HepG2 (cell line): Measurements from ENCODE around the gene NAA38. TPM values are rescaled to one million over a fixed set of nuclear protein-coding genes. Genes with fewer than 3 reads are reported as not detected.

ENCODE experiments used
- ATAC-seq: fragments of 200-7000 bp; cut with Tn5 transposase; 3 replicates; pipeline ENCODE4 v1.9.1; 2020; ENCODE audit warnings: mild to moderate bottlenecking, moderate library complexity
- BruUV-seq: library from RNA; stranded (reverse); fragments of 400-500 nt; replicated peaks from 2 replicates; lab custom pipeline; 2021; lab: Mats Ljungman, UMichigan
- CTCF ChIA-PET: fragments of 300-600 bp; formaldehyde crosslinking; extraction: SDS; loops from one replicate; lab custom pipeline; 2021; ENCODE audit warnings: low total read pairs, inconsistent platforms, low intra/inter-chr PET ratio; lab: Yijun Ruan, JAX
- POLR2A ChIA-PET: fragments of 350-600 bp; sonication (Branson Sonifier 250); formaldehyde crosslinking; loops from one replicate; lab custom pipeline; 2020; ENCODE audit warnings: antibody characterized with exemption, inconsistent platforms; lab: Yijun Ruan, JAX
- DNase-seq: peaks from one replicate; pipeline ENCODE4 v3.0.0-alpha.2; 2015; ENCODE audit warnings: low spot score
- FAIRE-seq: peaks from 3 replicates; lab custom pipeline; 2011; peaks lifted over from hg19 to GRCh38; lab: Jason Lieb, UNC
- H2AFZ ChIP-seq: one replicate; pipeline ENCODE4 v1.6.1; 2011; ENCODE audit warnings: low read length, inconsistent platforms
- H3K27ac ChIP-seq: fragments of 300-600 bp; 3 replicates; pipeline ENCODE4 v1.8.0; 2011; ENCODE audit warnings: mixed run types, mild to moderate bottlenecking, mixed read lengths, low read length, inconsistent platforms; ENCODE audit not compliant: insufficient read depth; ENCODE audit errors: extremely low read length
- H3K27me3 ChIP-seq, 2 experiments: fragments of 200-600 bp in 1 of 2; 2 replicates in 1 of 2; 3 replicates in 1 of 2; pipeline versions ENCODE4 v1.6.0 to v1.8.0; 2011; ENCODE audit warnings: low read length in 2 of 2, mild to moderate bottlenecking in 2 of 2, moderate library complexity in 2 of 2, inconsistent platforms in 1 of 2; ENCODE audit not compliant: insufficient read depth in 2 of 2, control insufficient read depth in 1 of 2
- H3K36me3 ChIP-seq, 2 experiments: fragments of 200-600 bp in 1 of 2; replicated peaks in 1 of 2; 2 replicates in 1 of 2; 3 replicates in 1 of 2; pipeline versions ENCODE4 v1.5.1 to v1.8.0; 2011; ENCODE audit warnings: low read length in 2 of 2, inconsistent platforms in 1 of 2; ENCODE audit not compliant: insufficient read depth in 2 of 2, control insufficient read depth in 1 of 2
- H3K4me1 ChIP-seq: 2 replicates; pipeline ENCODE4 v1.5.1; 2012; ENCODE audit warnings: low read length, inconsistent platforms; ENCODE audit not compliant: insufficient read depth
- H3K4me2 ChIP-seq: 2 replicates; pipeline ENCODE4 v1.6.0; 2011; ENCODE audit warnings: low read depth, low read length, inconsistent platforms
- H3K4me3 ChIP-seq, 3 experiments: fragments of 200-600 bp in 1 of 3; sonication (generic), shearing (Covaris generic) in 1 of 3; replicated peaks in 1 of 3; 2 replicates each; pipeline ENCODE4 v1.5.1; 2011 to 2016; ENCODE audit warnings: low read length in 3 of 3, inconsistent platforms in 2 of 3, low read depth in 2 of 3, mild to moderate bottlenecking in 2 of 3, control low read depth in 1 of 3, mixed read lengths in 1 of 3; ENCODE audit not compliant: insufficient read depth in 1 of 3
- H3K79me2 ChIP-seq: one replicate; pipeline ENCODE4 v1.6.1; 2011; ENCODE audit warnings: low read length, inconsistent platforms; ENCODE audit not compliant: insufficient read depth
- H3K9ac ChIP-seq: 2 replicates; pipeline ENCODE4 v1.6.0; 2011; ENCODE audit warnings: mild to moderate bottlenecking, low read depth, low read length, inconsistent platforms; ENCODE audit not compliant: insufficient read depth
- H3K9me3 ChIP-seq: 2 replicates; pipeline ENCODE4 v1.5.1; 2012; ENCODE audit warnings: mild to moderate bottlenecking, low read length
- H4K20me1 ChIP-seq: 2 replicates; pipeline ENCODE4 v1.6.0; 2011; ENCODE audit warnings: inconsistent platforms, mild to moderate bottlenecking, low read length, moderate library complexity; ENCODE audit not compliant: insufficient read depth
- GLI4 ChIP-seq: sonication (generic); formaldehyde crosslinking; IDR thresholded peaks from 2 replicates; pipeline ENCODE4 v1.5.1; 2020; ENCODE audit warnings: missing genetic modification reagents, mild to moderate bottlenecking, moderate library complexity, borderline replicate concordance
- IKZF5 ChIP-seq: IDR thresholded peaks from 2 replicates; pipeline ENCODE4 v1.6.1; 2018; ENCODE audit warnings: missing genetic modification reagents, mild to moderate bottlenecking, missing compliant biosample characterization
- NFYB ChIP-seq: sonication (generic); formaldehyde crosslinking; IDR thresholded peaks from 2 replicates; pipeline ENCODE4 v1.4.0; 2020; ENCODE audit warnings: missing genetic modification reagents
- RXRA ChIP-seq: sonication (generic); formaldehyde crosslinking; IDR thresholded peaks from 2 replicates; pipeline ENCODE4 v1.5.1; 2020; ENCODE audit warnings: missing genetic modification reagents
- SIX1 ChIP-seq: sonication (generic); formaldehyde crosslinking; IDR thresholded peaks from 2 replicates; pipeline ENCODE4 v1.4.0; 2020; ENCODE audit warnings: missing genetic modification reagents, borderline replicate concordance
- ZNF329 ChIP-seq: sonication (generic); formaldehyde crosslinking; IDR thresholded peaks from 2 replicates; pipeline ENCODE4 v1.9.0; 2021; ENCODE audit warnings: low read depth, mild to moderate bottlenecking, missing genetic modification reagents
- ZNF556 ChIP-seq: sonication (generic); formaldehyde crosslinking; IDR thresholded peaks from 2 replicates; pipeline ENCODE4 v1.4.0; 2020; ENCODE audit warnings: mild to moderate bottlenecking, missing genetic modification reagents, borderline replicate concordance
- ZNF574 ChIP-seq: sonication (generic); formaldehyde crosslinking; IDR thresholded peaks from 2 replicates; pipeline ENCODE4 v1.4.0; 2020; ENCODE audit warnings: missing genetic modification reagents
- ZNF75D ChIP-seq: sonication (generic); formaldehyde crosslinking; IDR thresholded peaks from 2 replicates; pipeline ENCODE4 v1.8.1; 2023; ENCODE audit warnings: missing genetic modification reagents, mild to moderate bottlenecking, borderline replicate concordance
- WGBS: methylation state at CpG from one replicate; pipeline ENCODE4 v1.1.6; 2017; ENCODE audit warnings: low lambda C conversion rate; 5-methylcytosine and 5-hydroxymethylcytosine counted together
- in situ Hi-C: cut with HindIII; loops from 2 replicates; pipeline ENCODE4 v1.10.0; 2017; ENCODE audit warnings: low pct_unique_long_range_greater_than_20kb; ENCODE audit not compliant: extremely low pct_ligation_motif_present
- intact Hi-C: fragments of 100-400 bp; cut with micrococcal nuclease; formaldehyde crosslinking; loops from one replicate; pipeline ENCODE4 v1.10.0; 2022; ENCODE audit not compliant: unreplicated experiment
- polyA plus RNA-seq, 8 experiments: library from polyadenylated mRNA; depleted of rRNA in 3 of 8; stranded (reverse) in 7 of 8; unstranded in 1 of 8; fragments of >200 nt; fragmentation: Illumina TruSeq in 4 of 8; extraction: Trizol in 4 of 8; gene quantifications; 2 replicates each; pipeline versions ENCODE4 v1.2.1 to v1.2.3, GENCODE V29; 2011 to 2016; ENCODE audit warnings: low read depth in 4 of 8, missing spikeins in 1 of 8, mixed read lengths in 1 of 8; ENCODE audit not compliant: insufficient read depth in 1 of 8
- total RNA-seq, 5 experiments: library from RNA; depleted of rRNA; stranded (reverse); fragments of >200 nt; fragmentation: Illumina TruSeq; extraction: Trizol; gene quantifications; 2 replicates each; pipeline ENCODE4 v1.2.3, GENCODE V29; 2016; ENCODE audit warnings: low read depth in 1 of 5

NAA38 gene
- total and polyA plus RNA-seq, 2 of the 13 experiments (the other 11 are each of a cell fraction or from before 2014, with no cell fraction given) = 46.9 to 91.6 TPM

- no peak for FAIRE-seq
- Histone ChIP-seq H3K9me3 (no peaks in the 10 kb centered on the region), H2AFZ (no peak overlapping the region), H3K27ac (no peak overlapping the region), H3K27me3 (peaks cover 1 to 22% of the 10 kb centered on the region in 2 experiments; a peak in 2 of 5 replicates), H3K4me2 (no peak overlapping the region), H3K9ac (no peak overlapping the region), H4K20me1 (no peaks in the 10 kb centered on the region), H3K4me1 (peaks cover 37% of the 10 kb centered on the region), H3K79me2 (no peaks in the 10 kb centered on the region), H3K4me3 (no peak overlapping the region), H3K36me3 (no peaks in the 10 kb centered on the region)
- no peak for DNase-seq
- intact Hi-C loops (no loop called here), in situ Hi-C loops (no loop called here)
- ChIA-PET CTCF (no interaction called here), POLR2A (interaction anchor here (1.1 kb wide), 1 partner anchor 25 kb away, joined by 3 read pairs; the partner anchor contains the start of gene NAA38)
- TF ChIP-seq NFYB (CRISPR knock-in tag) = no peak
- TF ChIP-seq ZNF556 = no peak
- TF ChIP-seq ZNF574 (CRISPR knock-in tag) = no peak
- TF ChIP-seq ZNF75D = no peak
- TF ChIP-seq IKZF5 (CRISPR knock-in tag) = no peak
- no peak for TF ChIP-seq ZNF329 (CRISPR knock-in tag)
- TF ChIP-seq RXRA (CRISPR knock-in tag) = no peak
- TF ChIP-seq SIX1 (CRISPR knock-in tag) = no peak
- TF ChIP-seq GLI4 (CRISPR knock-in tag) = no peak
- WGBS = 76% methylated on average over 7 of the region's 7 CpGs
- ATAC-seq = no peak
- no TSS peak for BruUV-seq
Measured at GRCh38 chr17:7882068-7882467, 24.7 kb upstream of the NAA38 start.
